Caco-2 (cell line): ENCODE data around the gene SHANK1. TPM values are rescaled to one million over a fixed set of nuclear protein-coding genes. Genes with fewer than 3 reads are reported as not detected.

Source experiments
- BruUV-seq: library from RNA; stranded (reverse); fragments of 400-500 nt; replicated peaks from 2 replicates; lab custom pipeline; 2021; lab: Mats Ljungman, UMichigan
- CTCF ChIA-PET: fragments of 300-600 bp; sonication (Branson Sonifier 250); formaldehyde crosslinking; loops from one replicate; lab custom pipeline; 2022; ENCODE audit warnings: antibody characterized with exemption; lab: Charles Lee
- POLR2A ChIA-PET: fragments of 300-600 bp; sonication (Branson Sonifier 250); formaldehyde crosslinking; loops from one replicate; lab custom pipeline; 2022; ENCODE audit warnings: antibody characterized with exemption; lab: Charles Lee
- DNase-seq, 2 experiments: peaks; one replicate each; pipeline versions ENCODE4 v3.0.0 to v3.0.0-alpha.2; 2020 to 2022
- H3K27me3 ChIP-seq: replicated peaks from 2 replicates; pipeline ENCODE4 v1.6.0; 2011; ENCODE audit warnings: low read length; ENCODE audit not compliant: control insufficient read depth, insufficient read depth
- H3K36me3 ChIP-seq: 2 replicates; pipeline ENCODE4 v1.5.1; 2011; ENCODE audit warnings: low read length; ENCODE audit not compliant: control insufficient read depth, insufficient read depth
- H3K4me1 ChIP-seq: fragments of 250-450 bp; sonication (Bioruptor Pico); 2 replicates; pipeline ENCODE4 v1.5.1; 2020; ENCODE audit warnings: mild to moderate bottlenecking
- H3K4me3 ChIP-seq: 2 replicates; pipeline ENCODE4 v1.5.1; 2011; ENCODE audit warnings: low read depth, mild to moderate bottlenecking, control low read depth, low read length
- H3K9me3 ChIP-seq: fragments of 250-450 bp; sonication (Bioruptor Pico); 2 replicates; pipeline ENCODE4 v1.5.1; 2020; ENCODE audit warnings: mild to moderate bottlenecking, moderate library complexity
- H3K27ac Mint-ChIP-seq: one replicate; pipeline ENCODE4 v1.8.0; 2022; ENCODE audit warnings: mixed read lengths; ENCODE audit not compliant: unreplicated experiment
- H3K27me3 Mint-ChIP-seq: one replicate; pipeline ENCODE4 v1.8.0; 2022; ENCODE audit warnings: mixed read lengths; ENCODE audit not compliant: insufficient read depth, unreplicated experiment
- H3K36me3 Mint-ChIP-seq: one replicate; pipeline ENCODE4 v1.8.0; 2022; ENCODE audit warnings: mild to moderate bottlenecking, mixed read lengths; ENCODE audit not compliant: insufficient read depth, unreplicated experiment
- H3K4me1 Mint-ChIP-seq: one replicate; pipeline ENCODE4 v1.8.0; 2022; ENCODE audit warnings: low read depth, mixed read lengths; ENCODE audit not compliant: unreplicated experiment
- H3K4me3 Mint-ChIP-seq: one replicate; pipeline ENCODE4 v1.8.0; 2022; ENCODE audit warnings: mild to moderate bottlenecking, moderate library complexity, mixed read lengths; ENCODE audit not compliant: unreplicated experiment
- H3K9me3 Mint-ChIP-seq: one replicate; pipeline ENCODE4 v1.8.0; 2022; ENCODE audit warnings: mixed read lengths; ENCODE audit not compliant: unreplicated experiment
- CTCF ChIP-seq, 2 experiments: fragments of 200-600 bp in 1 of 2; IDR thresholded peaks; 1 replicate in 1 of 2; 2 replicates in 1 of 2; pipeline versions ENCODE4 v1.5.1 to v1.8.0; 2011 to 2022; ENCODE audit warnings: antibody characterized with exemption in 1 of 2, control low read depth in 1 of 2, inconsistent platforms in 1 of 2, low read depth in 1 of 2, low read length in 1 of 2, mild to moderate bottlenecking in 1 of 2, moderate library complexity in 1 of 2; ENCODE audit not compliant: insufficient read depth in 1 of 2, severe bottlenecking in 1 of 2, unreplicated experiment in 1 of 2
- intact Hi-C: fragments of 100-400 bp; cut with micrococcal nuclease; formaldehyde crosslinking; loops from one replicate; pipeline ENCODE4 v1.10.0; 2022; ENCODE audit not compliant: unreplicated experiment
- total RNA-seq: library from RNA; stranded (reverse); gene quantifications from 2 replicates; pipeline ENCODE4 v1.2.3, GENCODE V29; 2022

SHANK1 gene
- total RNA-seq, 1 experiment from 2014 or later = not detected

GRCh38 chr19:50664204-50664603 is 55.4 kb downstream of the SHANK1 start:
- Mint-ChIP-seq H3K9me3 (peaks cover 17% of the 10 kb centered on the region), H3K27ac (no peak overlapping the region), H3K4me3 (no peak overlapping the region), H3K36me3 (no peaks in the 10 kb centered on the region), H3K27me3 (no peaks in the 10 kb centered on the region), H3K4me1 (no peaks in the 10 kb centered on the region)
- DNase-seq = no peak
- intact Hi-C loops = no loop called here
- TF ChIP-seq CTCF (IDR thresholded peaks at IDR 0.05; ENCODE audit: insufficient read depth in 1 of 2, low read depth in 1 of 2, low read length in 1 of 2, severe bottlenecking in 1 of 2, unreplicated experiment in 1 of 2) = no peak
- no peak overlapping the region for H3K4me3 ChIP-seq
- no peaks in the 10 kb centered on the region for H3K4me1 ChIP-seq
- no peaks in the 10 kb centered on the region for H3K27me3 ChIP-seq
- H3K9me3 ChIP-seq = peaks cover 9% of the 10 kb centered on the region
- ChIA-PET POLR2A (no interaction called here), CTCF (interaction anchor here (0.6 kb wide), 1 partner anchor 126 kb away, joined by 4 read pairs; no protein-coding TSS in a partner anchor)
- no TSS peak for BruUV-seq
- no peaks in the 10 kb centered on the region for H3K36me3 ChIP-seq

- POLR2A ChIA-PET = no interaction called here
- BruUV-seq = no TSS peak
- no peaks in the 10 kb centered on the region for H3K27me3 Mint-ChIP-seq
These were observed 56.2 kb downstream of the SHANK1 start for GRCh38 chr19:50663482-50663790.

DNA sequence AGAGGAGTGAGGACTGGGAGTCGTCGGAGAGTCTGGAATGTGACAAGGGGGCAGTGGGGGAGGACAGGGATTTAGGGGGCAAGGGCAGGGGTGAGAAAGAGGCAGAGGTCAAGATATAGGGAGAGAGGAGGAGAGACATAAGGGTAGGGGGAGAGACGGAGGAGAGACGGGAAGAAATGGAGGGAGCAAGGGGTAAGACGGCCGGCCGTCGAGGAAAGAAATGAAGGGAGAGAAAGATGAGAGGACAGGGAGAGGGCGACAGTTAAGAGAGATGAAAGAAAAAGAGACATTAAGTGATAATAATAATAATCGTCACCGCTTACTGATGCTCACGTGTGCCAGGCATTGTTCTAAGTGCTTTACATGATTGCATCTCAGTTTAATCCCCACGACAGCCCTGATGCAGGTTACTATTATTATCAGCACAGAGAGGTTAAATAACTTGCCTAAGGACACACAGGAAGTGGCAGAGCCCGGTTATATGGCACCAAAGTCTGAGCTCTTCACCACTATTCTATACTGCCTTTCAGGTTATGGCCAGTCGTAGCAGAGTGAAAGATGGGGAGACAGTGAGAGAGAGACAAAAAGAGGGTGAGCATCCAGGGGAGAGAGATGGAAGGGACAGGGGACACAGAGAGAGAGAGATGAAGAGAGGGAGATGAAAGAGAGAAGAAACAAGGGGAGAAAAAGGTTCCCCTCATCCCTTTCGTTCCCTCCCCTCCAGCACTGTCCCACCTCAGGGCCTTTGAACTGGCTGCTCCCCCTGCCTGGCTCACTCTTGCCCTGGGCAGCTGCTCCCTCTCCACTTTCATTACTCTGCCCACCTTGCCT is 56.7 kb downstream of the SHANK1 start:
- H3K4me1 Mint-ChIP-seq = peaks cover 7% of the 10 kb centered on the region
- no peak overlapping the region for H3K4me3 ChIP-seq
- H3K36me3 ChIP-seq = no peaks in the 10 kb centered on the region
- no TSS peak for BruUV-seq
- no peaks in the 10 kb centered on the region for H3K36me3 Mint-ChIP-seq
- TF ChIP-seq CTCF (IDR thresholded peaks at IDR 0.05; ENCODE audit: insufficient read depth in 1 of 2, low read depth in 1 of 2, low read length in 1 of 2, severe bottlenecking in 1 of 2, unreplicated experiment in 1 of 2) = no peak
- no peaks in the 10 kb centered on the region for H3K27me3 Mint-ChIP-seq
- H3K9me3 Mint-ChIP-seq = peaks cover 26% of the 10 kb centered on the region
- H3K9me3 ChIP-seq = peaks cover 9% of the 10 kb centered on the region
- no peaks in the 10 kb centered on the region for H3K4me1 ChIP-seq
- DNase-seq = no peak
- intact Hi-C loops = no loop called here
- H3K27ac Mint-ChIP-seq = no peak overlapping the region
- H3K4me3 Mint-ChIP-seq = no peak overlapping the region
- POLR2A ChIA-PET = no interaction called here
- CTCF ChIA-PET = interaction anchor here (0.6 kb wide), 1 partner anchor 107 kb away, joined by 4 read pairs; no protein-coding TSS in a partner anchor
- no peaks in the 10 kb centered on the region for H3K27me3 ChIP-seq

More at GRCh38 chr19:50663482-50663790, 56.2 kb downstream of the SHANK1 start:
- CTCF ChIA-PET = interaction anchor here (0.6 kb wide), 1 partner anchor 107 kb away, joined by 4 read pairs; no protein-coding TSS in a partner anchor
- Mint-ChIP-seq H3K27ac (no peak overlapping the region), H3K4me3 (no peak overlapping the region), H3K9me3 (peaks cover 20% of the 10 kb centered on the region), H3K4me1 (peaks cover under 1% of the 10 kb centered on the region), H3K36me3 (no peaks in the 10 kb centered on the region)
- DNase-seq = no peak
- TF ChIP-seq CTCF (IDR thresholded peaks at IDR 0.05; ENCODE audit: insufficient read depth in 1 of 2, low read depth in 1 of 2, low read length in 1 of 2, severe bottlenecking in 1 of 2, unreplicated experiment in 1 of 2) = no peak
- no peaks in the 10 kb centered on the region for H3K4me1 ChIP-seq
- no peak overlapping the region for H3K4me3 ChIP-seq
- H3K27me3 ChIP-seq = no peaks in the 10 kb centered on the region
- no peaks in the 10 kb centered on the region for H3K36me3 ChIP-seq
- peaks cover 9% of the 10 kb centered on the region for H3K9me3 ChIP-seq
- intact Hi-C loops = no loop called here
